IMR-90 (cell line): ENCODE measurements around the gene LRRC52.

Source experiments
- BHLHE40 ChIP-seq: fragments of 150-350 bp; IDR thresholded peaks from 2 replicates; pipeline ENCODE4 v1.6.1; 2016; ENCODE audit warnings: mild to moderate bottlenecking, low read depth, low read length
- CEBPB ChIP-seq: IDR thresholded peaks from 2 replicates; pipeline ENCODE4 v1.6.1; 2012; ENCODE audit warnings: low read depth, low read length, improper control_type of control experiment
- CHD1 ChIP-seq: IDR thresholded peaks from 2 replicates; pipeline ENCODE4 v1.6.1; 2012; ENCODE audit warnings: low read depth, low read length, improper control_type of control experiment
- FOS ChIP-seq: fragments of 150-350 bp; IDR thresholded peaks from 2 replicates; pipeline ENCODE4 v1.6.1; 2016; ENCODE audit warnings: low read depth, low read length
- MAZ ChIP-seq: IDR thresholded peaks from 2 replicates; pipeline ENCODE4 v1.6.1; 2012; ENCODE audit warnings: low read depth, mild to moderate bottlenecking, low read length, improper control_type of control experiment, moderate library complexity, borderline replicate concordance
- MXI1 ChIP-seq: IDR thresholded peaks from 2 replicates; pipeline ENCODE4 v1.6.1; 2012; ENCODE audit warnings: low read depth, mild to moderate bottlenecking, low read length, moderate library complexity, borderline replicate concordance
- NFE2L2 ChIP-seq: fragments of 150-350 bp; IDR thresholded peaks from 2 replicates; pipeline ENCODE4 v1.6.1; 2016; ENCODE audit warnings: low read depth, mild to moderate bottlenecking, low read length
- POLR2A ChIP-seq: IDR thresholded peaks from 2 replicates; pipeline ENCODE4 v1.6.1; 2012; ENCODE audit warnings: mild to moderate bottlenecking, low read depth, low read length
- RAD21 ChIP-seq: IDR thresholded peaks from 2 replicates; pipeline ENCODE4 v1.6.1; 2012; ENCODE audit warnings: low read length, improper control_type of control experiment
- RFX5 ChIP-seq: IDR thresholded peaks from 2 replicates; pipeline ENCODE4 v1.8.0; 2012; ENCODE audit warnings: low read depth, mild to moderate bottlenecking, low read length, moderate library complexity
- TF ChIP-seq, protein P1 (sequence below): conservative IDR thresholded peaks from 2 replicates; pipeline ENCODE4 v1.5.1; 2012; ENCODE audit warnings: mild to moderate bottlenecking, low read depth, low read length, improper control_type of control experiment
- TF ChIP-seq, protein P2 (sequence below): fragments of 150-350 bp; IDR thresholded peaks from 2 replicates; pipeline ENCODE4 v1.6.1; 2017; ENCODE audit warnings: mild to moderate bottlenecking, antibody characterized with exemption, low read length, low read depth

DNA sequence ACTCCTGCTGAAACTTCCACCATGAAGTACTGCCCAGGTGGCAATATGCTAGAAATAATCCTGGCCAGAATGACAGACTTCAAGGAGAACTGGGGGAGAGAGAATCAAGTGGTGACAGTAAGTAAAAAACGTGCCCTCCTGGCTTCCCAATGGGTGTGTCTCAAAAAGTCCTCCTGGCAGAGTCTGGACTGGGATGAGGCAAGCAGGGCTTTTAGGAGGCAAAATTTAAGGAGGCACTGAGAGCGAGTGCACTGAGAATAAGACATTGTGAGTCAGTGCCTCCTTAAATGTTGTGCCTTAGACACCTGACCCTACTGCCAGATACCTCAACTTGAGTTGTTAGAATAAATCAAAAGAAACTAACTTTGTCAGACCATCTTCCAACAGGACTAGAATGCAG is 2.2 kb downstream of the LRRC52 start:
- TF ChIP-seq POLR2A (no peak), RAD21 (no peak), MXI1 (no peak), FOS (no peak), RFX5 (no peak), CEBPB (no peak), NFE2L2 (no peak), CHD1 (no peak), MAZ (no peak), BHLHE40 (no peak)
- TF ChIP-seq, protein P1, sequence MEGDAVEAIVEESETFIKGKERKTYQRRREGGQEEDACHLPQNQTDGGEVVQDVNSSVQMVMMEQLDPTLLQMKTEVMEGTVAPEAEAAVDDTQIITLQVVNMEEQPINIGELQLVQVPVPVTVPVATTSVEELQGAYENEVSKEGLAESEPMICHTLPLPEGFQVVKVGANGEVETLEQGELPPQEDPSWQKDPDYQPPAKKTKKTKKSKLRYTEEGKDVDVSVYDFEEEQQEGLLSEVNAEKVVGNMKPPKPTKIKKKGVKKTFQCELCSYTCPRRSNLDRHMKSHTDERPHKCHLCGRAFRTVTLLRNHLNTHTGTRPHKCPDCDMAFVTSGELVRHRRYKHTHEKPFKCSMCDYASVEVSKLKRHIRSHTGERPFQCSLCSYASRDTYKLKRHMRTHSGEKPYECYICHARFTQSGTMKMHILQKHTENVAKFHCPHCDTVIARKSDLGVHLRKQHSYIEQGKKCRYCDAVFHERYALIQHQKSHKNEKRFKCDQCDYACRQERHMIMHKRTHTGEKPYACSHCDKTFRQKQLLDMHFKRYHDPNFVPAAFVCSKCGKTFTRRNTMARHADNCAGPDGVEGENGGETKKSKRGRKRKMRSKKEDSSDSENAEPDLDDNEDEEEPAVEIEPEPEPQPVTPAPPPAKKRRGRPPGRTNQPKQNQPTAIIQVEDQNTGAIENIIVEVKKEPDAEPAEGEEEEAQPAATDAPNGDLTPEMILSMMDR, result no peak
- TF ChIP-seq, protein P2, sequence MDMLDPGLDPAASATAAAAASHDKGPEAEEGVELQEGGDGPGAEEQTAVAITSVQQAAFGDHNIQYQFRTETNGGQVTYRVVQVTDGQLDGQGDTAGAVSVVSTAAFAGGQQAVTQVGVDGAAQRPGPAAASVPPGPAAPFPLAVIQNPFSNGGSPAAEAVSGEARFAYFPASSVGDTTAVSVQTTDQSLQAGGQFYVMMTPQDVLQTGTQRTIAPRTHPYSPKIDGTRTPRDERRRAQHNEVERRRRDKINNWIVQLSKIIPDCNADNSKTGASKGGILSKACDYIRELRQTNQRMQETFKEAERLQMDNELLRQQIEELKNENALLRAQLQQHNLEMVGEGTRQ, result no peak
